ENCODE data around the gene HTR6. TPM values are rescaled to one million over a fixed set of nuclear protein-coding genes. Genes with fewer than 3 reads are reported as not detected.

HTR6 gene
- total RNA-seq, 1 donor: under 0.01 TPM

GRCh38 chr1:19656780-19657466 is 7.8 kb upstream of the HTR6 start:
- Histone ChIP-seq H3K9me3 (ENCODE audit: low read depth, low read length) (no peaks in the 10 kb centered on the region), H3K79me2 (ENCODE audit: insufficient read depth, low read length) (peaks cover 35% of the 10 kb centered on the region), H3K4me2 (ENCODE audit: insufficient read depth, low read length) (no peak overlapping the region), H3K4me1 (ENCODE audit: insufficient read depth, low read length) (peaks cover 25% of the 10 kb centered on the region), H3K36me3 (ENCODE audit: insufficient read depth, low read length) (peaks cover 4% of the 10 kb centered on the region), H2AFZ (ENCODE audit: low read length) (no peak overlapping the region), H3K4me3 (ENCODE audit: insufficient read depth, low read length) (no peak overlapping the region), H4K20me1 (ENCODE audit: insufficient read depth, low read length) (peaks cover 24% of the 10 kb centered on the region), H3K27ac (ENCODE audit: low read depth, low read length) (no peak overlapping the region), H3K27me3 (ENCODE audit: insufficient read depth, low read length) (peaks cover 3% of the 10 kb centered on the region)
- peak; percentile 15 for DNase-seq (ENCODE audit: insufficient read length, low spot score, missing footprints)
- no peak for TF ChIP-seq CTCF (IDR thresholded peaks at IDR 0.05; ENCODE audit: extremely low read depth, low read depth, low read length)

GRCh38 chr1:19657511-19657910 is 7.2 kb upstream of the HTR6 start:
- Histone ChIP-seq H4K20me1 (ENCODE audit: insufficient read depth, low read length) (peaks cover 24% of the 10 kb centered on the region), H3K4me1 (ENCODE audit: insufficient read depth, low read length) (peaks cover 19% of the 10 kb centered on the region), H3K4me2 (ENCODE audit: insufficient read depth, low read length) (no peak overlapping the region), H3K27ac (ENCODE audit: low read depth, low read length) (no peak overlapping the region), H3K27me3 (ENCODE audit: insufficient read depth, low read length) (peaks cover 7% of the 10 kb centered on the region), H3K4me3 (ENCODE audit: insufficient read depth, low read length) (no peak overlapping the region), H3K9me3 (ENCODE audit: low read depth, low read length) (no peaks in the 10 kb centered on the region), H2AFZ (ENCODE audit: low read length) (no peak overlapping the region), H3K79me2 (ENCODE audit: insufficient read depth, low read length) (peaks cover 29% of the 10 kb centered on the region), H3K36me3 (ENCODE audit: insufficient read depth, low read length) (peaks cover 4% of the 10 kb centered on the region)
- DNase-seq (ENCODE audit: insufficient read length, low spot score, missing footprints): peak; percentile 45
- no peak for TF ChIP-seq CTCF (IDR thresholded peaks at IDR 0.05; ENCODE audit: extremely low read depth, low read depth, low read length)

GRCh38 chr1:19658186-19658585 is 6.5 kb upstream of the HTR6 start:
- Histone ChIP-seq H3K4me1 (ENCODE audit: insufficient read depth, low read length) (peaks cover 18% of the 10 kb centered on the region), H3K4me3 (ENCODE audit: insufficient read depth, low read length) (no peak overlapping the region), H2AFZ (ENCODE audit: low read length) (no peak overlapping the region), H3K4me2 (ENCODE audit: insufficient read depth, low read length) (no peak overlapping the region), H3K79me2 (ENCODE audit: insufficient read depth, low read length) (peaks cover 27% of the 10 kb centered on the region), H3K9me3 (ENCODE audit: low read depth, low read length) (no peaks in the 10 kb centered on the region), H3K27ac (ENCODE audit: low read depth, low read length) (no peak overlapping the region), H4K20me1 (ENCODE audit: insufficient read depth, low read length) (peaks cover 27% of the 10 kb centered on the region), H3K36me3 (ENCODE audit: insufficient read depth, low read length) (peaks cover 4% of the 10 kb centered on the region), H3K27me3 (ENCODE audit: insufficient read depth, low read length) (peaks cover 12% of the 10 kb centered on the region)
- DNase-seq (ENCODE audit: insufficient read length, low spot score, missing footprints): peak; percentile 14
- no peak for TF ChIP-seq CTCF (IDR thresholded peaks at IDR 0.05; ENCODE audit: extremely low read depth, low read depth, low read length)

- Histone ChIP-seq H3K27ac (ENCODE audit: low read depth, low read length) (no peak overlapping the region), H3K9me3 (ENCODE audit: low read depth, low read length) (no peaks in the 10 kb centered on the region), H3K4me3 (ENCODE audit: insufficient read depth, low read length) (no peak overlapping the region), H4K20me1 (ENCODE audit: insufficient read depth, low read length) (peaks cover 3% of the 10 kb centered on the region), H2AFZ (ENCODE audit: low read length) (no peak overlapping the region), H3K4me2 (ENCODE audit: insufficient read depth, low read length) (no peak overlapping the region), H3K79me2 (ENCODE audit: insufficient read depth, low read length) (no peaks in the 10 kb centered on the region), H3K4me1 (ENCODE audit: insufficient read depth, low read length) (peaks cover 10% of the 10 kb centered on the region), H3K27me3 (ENCODE audit: insufficient read depth, low read length) (peaks cover 45% of the 10 kb centered on the region), H3K36me3 (ENCODE audit: insufficient read depth, low read length) (no peaks in the 10 kb centered on the region)
- TF ChIP-seq CTCF (IDR thresholded peaks at IDR 0.05; ENCODE audit: extremely low read depth, low read depth, low read length): peak; percentile 74
- peak; percentile 89 for DNase-seq (ENCODE audit: insufficient read length, low spot score, missing footprints)
Measured at GRCh38 chr1:19661721-19662228, 2.9 kb upstream of the HTR6 start.

Data from osteoblast (primary cell).